ENCODE results near the gene DNAH7.
"Not testable (repeated sequence)": the region's sequence is repeated elsewhere in the genome, so short reads cannot be mapped to it uniquely, and the experiment has no call there.

DNAH7 gene

GRCh38 chr2:195706161-195706900, 362.3 kb downstream of the DNAH7 start:
- DNase-seq, result no peak

GRCh38 chr2:195700480-195700879, 368.2 kb downstream of the DNAH7 start:
- DNase-seq, result no peak

GRCh38 chr2:195697681-195698220, 370.9 kb downstream of the DNAH7 start:
- no peak for DNase-seq

- DNase-seq, result no peak
These were observed 372.6 kb downstream of the DNAH7 start for GRCh38 chr2:195696012-195696411.

GRCh38 chr2:195695002-195695631, 373.5 kb downstream of the DNAH7 start:
- no peak for DNase-seq

GRCh38 chr2:195694553-195694952, 374.1 kb downstream of the DNAH7 start:
- DNase-seq, result no peak

GRCh38 chr2:195692531-195692930, 376.1 kb downstream of the DNAH7 start:
- not testable (repeated sequence) for DNase-seq
